ENCODE results near the gene NTNG1.

Gene NTNG1

GRCh38 chr1:107358619-107359327 lies 217.9 kb downstream of the NTNG1 start:
- peak overlapping the region; percentile 42; the same call in 1 of the 2 replicates for H3K9ac ChIP-seq (ENCODE audit: low read length)
- peak overlapping the region; percentile 35 for H3K4me2 ChIP-seq (ENCODE audit: low read depth, low read length)
- H2AFZ ChIP-seq (ENCODE audit: low read length), result 0 out of 2 replicates have a peak overlapping the region, but pooled peaks have one; percentile 19
- TF ChIP-seq EZH2 (optimal IDR thresholded peaks at IDR 0.05; ENCODE audit: low read depth, low read length), result no peak
- TF ChIP-seq EZH2phosphoT487 (IDR thresholded peaks at IDR 0.05; ENCODE audit: low read length), result no peak
- no peak for TF ChIP-seq CTCF (IDR thresholded peaks at IDR 0.05; ENCODE audit: low read length)
- H3K36me3 ChIP-seq (replicated peaks; ENCODE audit: insufficient read depth, low read length), result no peaks in the 10 kb centered on the region
- H3K27ac ChIP-seq (ENCODE audit: low read length), result peak overlapping the region; percentile 64; the same call in 1 of the 2 replicates
- no peak for DNase-seq
- H4K20me1 ChIP-seq (ENCODE audit: insufficient read depth, low read length), result no peaks in the 10 kb centered on the region
- peaks cover 44% of the 10 kb centered on the region for H3K4me1 ChIP-seq (ENCODE audit: low read length)
- H3K27me3 ChIP-seq (replicated peaks; ENCODE audit: insufficient read depth, low read length), result no peaks in the 10 kb centered on the region
- H3F3A ChIP-seq (ENCODE audit: insufficient read depth, low read length), result peaks cover 17% of the 10 kb centered on the region
- no peaks in the 10 kb centered on the region for H3K9me3 ChIP-seq (replicated peaks; ENCODE audit: insufficient read depth, low read length)
- 0 out of 2 replicates have a peak overlapping the region, but pooled peaks have one; percentile 11 for H3K4me3 ChIP-seq (ENCODE audit: low read length)
- no peaks in the 10 kb centered on the region for H3K9me2 ChIP-seq (replicated peaks; ENCODE audit: insufficient read depth, low read length)
- H3K79me2 ChIP-seq (ENCODE audit: low read length), result no peaks in the 10 kb centered on the region

- H3K9me2 ChIP-seq (replicated peaks; ENCODE audit: insufficient read depth, low read length), result no peaks in the 10 kb centered on the region
- H3K27ac ChIP-seq (ENCODE audit: low read length), result peak overlapping the region; percentile 64; the same call in 1 of the 2 replicates
- peaks cover 52% of the 10 kb centered on the region for H3K4me1 ChIP-seq (ENCODE audit: low read length)
- peak overlapping the region; percentile 42; the same call in 1 of the 2 replicates for H3K9ac ChIP-seq (ENCODE audit: low read length)
- H3K79me2 ChIP-seq (ENCODE audit: low read length), result no peaks in the 10 kb centered on the region
- H3K4me3 ChIP-seq (ENCODE audit: low read length), result 0 out of 2 replicates have a peak overlapping the region, but pooled peaks have one; percentile 11
- no peaks in the 10 kb centered on the region for H4K20me1 ChIP-seq (ENCODE audit: insufficient read depth, low read length)
- peak; percentile 31 for DNase-seq
- TF ChIP-seq EZH2phosphoT487 (IDR thresholded peaks at IDR 0.05; ENCODE audit: low read length), result no peak
- TF ChIP-seq CTCF (IDR thresholded peaks at IDR 0.05; ENCODE audit: low read length), result no peak
- TF ChIP-seq EZH2 (optimal IDR thresholded peaks at IDR 0.05; ENCODE audit: low read depth, low read length), result no peak
- H3K36me3 ChIP-seq (replicated peaks; ENCODE audit: insufficient read depth, low read length), result no peaks in the 10 kb centered on the region
- no peaks in the 10 kb centered on the region for H3K27me3 ChIP-seq (replicated peaks; ENCODE audit: insufficient read depth, low read length)
- H3F3A ChIP-seq (ENCODE audit: insufficient read depth, low read length), result peaks cover 17% of the 10 kb centered on the region
- H3K4me2 ChIP-seq (ENCODE audit: low read depth, low read length), result peak overlapping the region; percentile 35; the same call in 1 of the 2 replicates
- no peaks in the 10 kb centered on the region for H3K9me3 ChIP-seq (replicated peaks; ENCODE audit: insufficient read depth, low read length)
- no peak overlapping the region for H2AFZ ChIP-seq (ENCODE audit: low read length)
Observed at GRCh38 chr1:107359472-107360241, 218.8 kb downstream of the NTNG1 start.

- peak overlapping the region; percentile 33; the same call in 1 of the 2 replicates for H3K9ac ChIP-seq (ENCODE audit: low read length)
- no peaks in the 10 kb centered on the region for H3K9me3 ChIP-seq (replicated peaks; ENCODE audit: insufficient read depth, low read length)
- peak overlapping the region; percentile 89 for H3K27ac ChIP-seq (ENCODE audit: low read length)
- TF ChIP-seq EZH2 (optimal IDR thresholded peaks at IDR 0.05; ENCODE audit: low read depth, low read length) (no peak), CTCF (IDR thresholded peaks at IDR 0.05; ENCODE audit: low read length) (no peak), EZH2phosphoT487 (IDR thresholded peaks at IDR 0.05; ENCODE audit: low read length) (no peak)
- peak overlapping the region; percentile 70 for H3K4me2 ChIP-seq (ENCODE audit: low read depth, low read length)
- peak; percentile 68 for DNase-seq
- H3K36me3 ChIP-seq (replicated peaks; ENCODE audit: insufficient read depth, low read length), result no peaks in the 10 kb centered on the region
- H3K79me2 ChIP-seq (ENCODE audit: low read length), result no peaks in the 10 kb centered on the region
- peak overlapping the region; percentile 15 for H2AFZ ChIP-seq (ENCODE audit: low read length)
- H3K27me3 ChIP-seq (replicated peaks; ENCODE audit: insufficient read depth, low read length), result no peaks in the 10 kb centered on the region
- no peaks in the 10 kb centered on the region for H3K9me2 ChIP-seq (replicated peaks; ENCODE audit: insufficient read depth, low read length)
- peaks cover 17% of the 10 kb centered on the region for H3F3A ChIP-seq (ENCODE audit: insufficient read depth, low read length)
- H3K4me1 ChIP-seq (ENCODE audit: low read length), result peaks cover 49% of the 10 kb centered on the region
- H4K20me1 ChIP-seq (ENCODE audit: insufficient read depth, low read length), result no peaks in the 10 kb centered on the region
- no peak overlapping the region; the same call in 1 of the 2 replicates for H3K4me3 ChIP-seq (ENCODE audit: low read length)
Observed at GRCh38 chr1:107362468-107363140, 221.8 kb downstream of the NTNG1 start.

Measured in MM.1S (cell line).